Stimulated activated CD8-positive, alpha-beta memory T cell treated with anti-CD3 and anti-CD28 coated beads, Interleukin-15, amount 100 ng/mL, for 4 hours (primary cell): Measurements from ENCODE around the gene MESP1.

Experiments
- DNase-seq, 2 donors: peaks; one replicate each; pipeline ENCODE4 v3.0.0-alpha.2; 2020; ENCODE audit warnings: low read depth in 2 of 2

MESP1 gene

GRCh38 chr15:89724621-89725020 is 26.4 kb downstream of the MESP1 start:
- DNase-seq: no peak

GRCh38 chr15:89723031-89723430 is 28.0 kb downstream of the MESP1 start:
- DNase-seq: no peak

GRCh38 chr15:89714775-89715174 is 36.3 kb downstream of the MESP1 start:
- no peak for DNase-seq

GRCh38 chr15:89707577-89707976 is 43.5 kb downstream of the MESP1 start:
- DNase-seq: no peak

- DNase-seq: no peak
Observed at GRCh38 chr15:89704411-89704810, 46.6 kb downstream of the MESP1 start.
